KMS-11 (cell line): ENCODE results near the gene TSPAN14.

Experiments used
- H2AFZ ChIP-seq: fragments of 200-600 bp; sonication (generic); 2 replicates; pipeline ENCODE4 v1.6.1; 2016; ENCODE audit warnings: antibody characterized with exemption, mixed run types, low read depth
- H3K27ac ChIP-seq: fragments of 200-600 bp; sonication (generic); 2 replicates; pipeline ENCODE4 v1.6.1; 2016; ENCODE audit warnings: mild to moderate bottlenecking, mixed run types
- H3K27me3 ChIP-seq: fragments of 200-600 bp; sonication (generic); 2 replicates; pipeline ENCODE4 v1.6.1; 2017; ENCODE audit warnings: mild to moderate bottlenecking, low read depth, mixed run types, moderate library complexity; ENCODE audit not compliant: insufficient read depth
- H3K36me3 ChIP-seq: fragments of 200-600 bp; sonication (generic); 2 replicates; pipeline ENCODE4 v1.6.1; 2017; ENCODE audit warnings: mild to moderate bottlenecking, mixed run types; ENCODE audit not compliant: insufficient read depth
- H3K4me1 ChIP-seq: fragments of 200-600 bp; sonication (generic); 2 replicates; pipeline ENCODE4 v1.6.1; 2016; ENCODE audit warnings: mild to moderate bottlenecking, low read depth, mixed run types; ENCODE audit not compliant: poor library complexity, severe bottlenecking
- H3K4me2 ChIP-seq: fragments of 200-600 bp; sonication (generic); 2 replicates; pipeline ENCODE4 v1.7.0; 2016; ENCODE audit warnings: mild to moderate bottlenecking, mixed run types
- H3K4me3 ChIP-seq: fragments of 200-600 bp; sonication (generic); IDR thresholded peaks from 2 replicates; pipeline ENCODE4 v1.6.1; 2017; ENCODE audit warnings: low read depth, low read length, mixed read lengths; ENCODE audit not compliant: insufficient read depth
- H3K79me2 ChIP-seq: fragments of 200-600 bp; sonication (generic); 2 replicates; pipeline ENCODE4 v1.6.1; 2016; ENCODE audit warnings: low read depth, mixed run types; ENCODE audit not compliant: insufficient read depth
- H3K9ac ChIP-seq: fragments of 200-600 bp; sonication (generic); 2 replicates; pipeline ENCODE4 v1.6.1; 2016; ENCODE audit warnings: mild to moderate bottlenecking, mixed run types
- H4K20me1 ChIP-seq: fragments of 200-600 bp; sonication (generic); 2 replicates; pipeline ENCODE4 v1.6.1; 2016; ENCODE audit warnings: mild to moderate bottlenecking, mixed run types; ENCODE audit not compliant: insufficient read depth
- CTCF ChIP-seq: fragments of 200-600 bp; sonication (generic); conservative IDR thresholded peaks from 2 replicates; pipeline ENCODE4 v1.6.1; 2017; ENCODE audit warnings: low read depth, mild to moderate bottlenecking, antibody characterized with exemption, low read length, moderate library complexity, mixed read lengths

TSPAN14 gene

GRCh38 chr10:80493522-80494051 lies 39.5 kb downstream of the TSPAN14 start:
- Histone ChIP-seq H3K4me3 (no peak overlapping the region), H3K9ac (no peak overlapping the region), H3K27ac (no peak overlapping the region), H3K36me3 (no peaks in the 10 kb centered on the region), H3K27me3 (no peaks in the 10 kb centered on the region), H3K4me1 (no peaks in the 10 kb centered on the region), H2AFZ (no peak overlapping the region), H3K79me2 (no peaks in the 10 kb centered on the region), H3K4me2 (no peak overlapping the region), H4K20me1 (no peaks in the 10 kb centered on the region)
- TF ChIP-seq CTCF, result no peak

- H4K20me1 ChIP-seq, result no peaks in the 10 kb centered on the region
- no peak overlapping the region for H3K27ac ChIP-seq
- no peaks in the 10 kb centered on the region for H3K79me2 ChIP-seq
- H3K4me1 ChIP-seq, result peaks cover 3% of the 10 kb centered on the region
- no peak overlapping the region for H3K9ac ChIP-seq
- no peaks in the 10 kb centered on the region for H3K36me3 ChIP-seq
- no peak overlapping the region for H3K4me2 ChIP-seq
- no peak for TF ChIP-seq CTCF
- H3K4me3 ChIP-seq, result no peak overlapping the region
- no peaks in the 10 kb centered on the region for H3K27me3 ChIP-seq
- no peak overlapping the region for H2AFZ ChIP-seq
Measured at GRCh38 chr10:80496555-80497172, 42.6 kb downstream of the TSPAN14 start.

- no peaks in the 10 kb centered on the region for H3K36me3 ChIP-seq
- no peaks in the 10 kb centered on the region for H3K27me3 ChIP-seq
- H3K4me1 ChIP-seq, result peaks cover 3% of the 10 kb centered on the region
- no peaks in the 10 kb centered on the region for H3K79me2 ChIP-seq
- TF ChIP-seq CTCF, result no peak
- H3K4me2 ChIP-seq, result no peak overlapping the region
- no peak overlapping the region for H3K9ac ChIP-seq
- H2AFZ ChIP-seq, result no peak overlapping the region
- H3K27ac ChIP-seq, result no peak overlapping the region
- H4K20me1 ChIP-seq, result no peaks in the 10 kb centered on the region
- H3K4me3 ChIP-seq, result no peak overlapping the region
Measured at GRCh38 chr10:80497187-80498077, 43.3 kb downstream of the TSPAN14 start.

- H3K9ac ChIP-seq, result no peak overlapping the region
- no peaks in the 10 kb centered on the region for H3K27me3 ChIP-seq
- H3K4me2 ChIP-seq, result no peak overlapping the region
- no peaks in the 10 kb centered on the region for H3K79me2 ChIP-seq
- H3K4me3 ChIP-seq, result no peak overlapping the region
- no peak for TF ChIP-seq CTCF
- no peaks in the 10 kb centered on the region for H3K36me3 ChIP-seq
- H4K20me1 ChIP-seq, result no peaks in the 10 kb centered on the region
- H3K27ac ChIP-seq, result no peak overlapping the region
- H2AFZ ChIP-seq, result no peak overlapping the region
- H3K4me1 ChIP-seq, result peaks cover 3% of the 10 kb centered on the region
Measured at GRCh38 chr10:80498078-80498832, 44.1 kb downstream of the TSPAN14 start.
